ENCODE data around the gene CORO1C.

Gene CORO1C

GRCh38 chr12:108646600-108647579 is 84.4 kb downstream of the CORO1C start:
- no peak for DNase-seq

GRCh38 chr12:108645686-108646599 is 85.4 kb downstream of the CORO1C start:
- DNase-seq = no peak

GRCh38 chr12:108644811-108645120 is 86.6 kb downstream of the CORO1C start:
- DNase-seq = no peak

GRCh38 chr12:108643941-108644810 is 87.1 kb downstream of the CORO1C start:
- no peak for DNase-seq

GRCh38 chr12:108642899-108643654 is 88.2 kb downstream of the CORO1C start:
- DNase-seq = no peak

GRCh38 chr12:108642269-108642870 is 88.9 kb downstream of the CORO1C start:
- no peak for DNase-seq

GRCh38 chr12:108641446-108642268 is 89.7 kb downstream of the CORO1C start:
- no peak for DNase-seq

GRCh38 chr12:108640802-108641445 is 90.4 kb downstream of the CORO1C start:
- no peak for DNase-seq

- no peak for DNase-seq
These were observed 92.1 kb downstream of the CORO1C start for GRCh38 chr12:108638997-108639822.

- DNase-seq = no peak
These were observed 93.0 kb downstream of the CORO1C start for GRCh38 chr12:108638141-108638827.

- DNase-seq = no peak
These were observed 93.9 kb downstream of the CORO1C start for GRCh38 chr12:108637222-108637971.

GRCh38 chr12:108635997-108636808 is 95.1 kb downstream of the CORO1C start:
- DNase-seq = no peak

GRCh38 chr12:108635201-108635996 is 95.9 kb downstream of the CORO1C start:
- DNase-seq = no peak

GRCh38 chr12:108634341-108634751 is 97.0 kb downstream of the CORO1C start:
- DNase-seq = no peak

- DNase-seq = peak; percentile 71
These were observed 97.6 kb downstream of the CORO1C start, which contains the start of gene SELPLG for GRCh38 chr12:108633534-108634248. Gene SELPLG (minus strand): TSS chr12:108633894. CDS start chr12:108624307, 9,587 bp downstream.

Data from activated T-cell treated with anti-CD3 and anti-CD28 coated beads for 4 hours (primary cell).